ENCODE measurements around the gene CPEB4.
A peak's percentile ranks its signal among the peaks of the same experiment; 100 is the strongest.

- TF ChIP-seq EZH2 (IDR thresholded peaks at IDR 0.05; ENCODE audit: borderline replicate concordance, low read length), result no peak
- TF ChIP-seq, protein P1, sequence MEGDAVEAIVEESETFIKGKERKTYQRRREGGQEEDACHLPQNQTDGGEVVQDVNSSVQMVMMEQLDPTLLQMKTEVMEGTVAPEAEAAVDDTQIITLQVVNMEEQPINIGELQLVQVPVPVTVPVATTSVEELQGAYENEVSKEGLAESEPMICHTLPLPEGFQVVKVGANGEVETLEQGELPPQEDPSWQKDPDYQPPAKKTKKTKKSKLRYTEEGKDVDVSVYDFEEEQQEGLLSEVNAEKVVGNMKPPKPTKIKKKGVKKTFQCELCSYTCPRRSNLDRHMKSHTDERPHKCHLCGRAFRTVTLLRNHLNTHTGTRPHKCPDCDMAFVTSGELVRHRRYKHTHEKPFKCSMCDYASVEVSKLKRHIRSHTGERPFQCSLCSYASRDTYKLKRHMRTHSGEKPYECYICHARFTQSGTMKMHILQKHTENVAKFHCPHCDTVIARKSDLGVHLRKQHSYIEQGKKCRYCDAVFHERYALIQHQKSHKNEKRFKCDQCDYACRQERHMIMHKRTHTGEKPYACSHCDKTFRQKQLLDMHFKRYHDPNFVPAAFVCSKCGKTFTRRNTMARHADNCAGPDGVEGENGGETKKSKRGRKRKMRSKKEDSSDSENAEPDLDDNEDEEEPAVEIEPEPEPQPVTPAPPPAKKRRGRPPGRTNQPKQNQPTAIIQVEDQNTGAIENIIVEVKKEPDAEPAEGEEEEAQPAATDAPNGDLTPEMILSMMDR (conservative IDR thresholded peaks at IDR 0.05 in 1 of 2, IDR thresholded peaks at IDR 0.05 in 1 of 2; ENCODE audit: extremely low read depth in 1 of 2, insufficient read depth in 1 of 2, low read depth in 1 of 2, low read length in 2 of 2), result peak; percentile 80 to 84
These were observed 84.9 kb downstream of the CPEB4 start for GRCh38 chr5:173972925-173973615.
